ENCODE data around the gene E2F3. TPM values are rescaled to one million over a fixed set of nuclear protein-coding genes. Genes with fewer than 3 reads are reported as not detected.

E2F3 gene
- total RNA-seq, result 10 to 100 TPM; 38.2 TPM
- 26.8 TPM for polyA plus RNA-seq (2013, experiment 1 of 2)
- polyA plus RNA-seq (2013, experiment 2 of 2), result 26.3 TPM
- long read RNA-seq, experiment 1, partial matches to known transcripts, result 17 of 19 reads
- long read RNA-seq, experiment 1, other reads (novel, unspliced or antisense), result 2 of 19 reads
- long read RNA-seq, experiment 2, full-length matches to known transcripts, result 1 of 42 reads
- long read RNA-seq, experiment 2, partial matches to known transcripts, result 4 of 42 reads
- long read RNA-seq, experiment 2, other reads (novel, unspliced or antisense), result 37 of 42 reads
- long read RNA-seq, experiment 3, full-length matches to known transcripts, result 7 of 51 reads
- long read RNA-seq, experiment 3, partial matches to known transcripts, result 11 of 51 reads
- long read RNA-seq, experiment 3, other reads (novel, unspliced or antisense), result 33 of 51 reads
- long read RNA-seq, experiment 4, partial matches to known transcripts, result 0 of 6 reads
- long read RNA-seq, experiment 4, other reads (novel, unspliced or antisense), result 6 of 6 reads

DNA sequence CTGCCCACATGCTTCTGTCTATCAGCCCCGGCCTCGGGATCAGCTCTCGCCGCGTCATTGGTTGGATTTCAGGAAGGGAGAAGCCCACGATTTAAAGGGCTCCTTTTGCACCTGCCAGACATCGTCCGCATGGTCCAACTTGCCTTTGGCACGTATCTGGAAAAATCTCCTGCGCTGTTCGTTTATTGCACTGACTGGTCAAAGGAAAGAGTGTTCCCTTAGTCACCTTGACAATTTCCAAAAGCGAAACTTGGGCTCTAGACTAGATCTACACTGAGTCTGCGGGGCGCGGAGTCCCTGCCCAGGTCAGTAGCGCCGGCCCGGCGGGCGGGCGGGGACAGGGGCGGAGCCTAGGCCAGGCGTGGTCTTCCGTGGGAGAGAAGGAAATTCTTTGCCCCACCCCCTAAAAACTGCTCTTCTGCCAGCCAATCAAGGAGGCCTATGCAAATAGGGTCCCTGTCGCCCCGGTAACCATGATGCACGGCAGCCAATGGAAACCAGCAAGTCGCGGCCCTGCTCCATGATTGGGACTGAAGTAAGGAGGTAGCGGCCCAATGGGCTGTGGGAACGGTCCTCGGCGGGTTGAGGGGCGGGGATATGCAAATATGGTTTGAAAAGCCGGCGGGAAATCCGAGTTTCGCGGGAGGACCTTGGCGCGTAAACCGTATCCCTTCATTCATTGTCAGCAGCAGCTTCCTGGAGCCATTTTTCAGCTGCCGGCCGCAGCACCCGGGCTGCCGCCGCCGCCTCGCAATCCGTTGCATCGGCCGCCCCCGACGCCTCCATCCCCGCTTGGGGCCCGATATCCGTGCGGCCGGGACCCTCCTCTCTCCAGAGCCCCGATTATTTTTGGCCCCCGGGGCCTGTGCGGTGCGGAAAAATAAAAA is at the start of gene E2F3:
Gene E2F3 (plus strand): TSS at position 675 of the 887 bp plus-strand sequence. CDS start 354 bp downstream, outside the sequence.
- H3K4me1 Mint-ChIP-seq, result peaks cover 10% of the 10 kb centered on the region
- H3K9ac ChIP-seq (ENCODE audit: extremely low read depth, low read length, poor library complexity, severe bottlenecking), result peak within 1 kb of the TSS; percentile 88
- H3K4me3 Mint-ChIP-seq, result peak within 1 kb of the TSS; percentile 89
- DNase-seq, result peak; percentile 100
- H3K9me3 ChIP-seq (ENCODE audit: control insufficient read depth, low read length), result peaks cover 9% of the 10 kb centered on the region
- H3K27ac ChIP-seq (ENCODE audit: low read depth, low read length), result peak within 1 kb of the TSS; percentile 97
- H3K36me3 Mint-ChIP-seq (ENCODE audit: low read depth), result peaks cover 11% of the 10 kb centered on the region
- H3K36me3 ChIP-seq (ENCODE audit: control insufficient read depth, insufficient read depth, low read length), result peaks cover 8% of the 10 kb centered on the region
- H3K27ac Mint-ChIP-seq, result peak within 1 kb of the TSS; percentile 96
- no peaks in the 10 kb centered on the region for H3K4me1 ChIP-seq (ENCODE audit: control insufficient read depth, insufficient read depth, low read length)
- H3K27me3 Mint-ChIP-seq (ENCODE audit: insufficient read depth), result peaks cover 8% of the 10 kb centered on the region
- H3K27me3 ChIP-seq (ENCODE audit: control insufficient read depth, insufficient read depth, low read length, poor library complexity, severe bottlenecking), result no peaks in the 10 kb centered on the region
- TF ChIP-seq, protein P1, sequence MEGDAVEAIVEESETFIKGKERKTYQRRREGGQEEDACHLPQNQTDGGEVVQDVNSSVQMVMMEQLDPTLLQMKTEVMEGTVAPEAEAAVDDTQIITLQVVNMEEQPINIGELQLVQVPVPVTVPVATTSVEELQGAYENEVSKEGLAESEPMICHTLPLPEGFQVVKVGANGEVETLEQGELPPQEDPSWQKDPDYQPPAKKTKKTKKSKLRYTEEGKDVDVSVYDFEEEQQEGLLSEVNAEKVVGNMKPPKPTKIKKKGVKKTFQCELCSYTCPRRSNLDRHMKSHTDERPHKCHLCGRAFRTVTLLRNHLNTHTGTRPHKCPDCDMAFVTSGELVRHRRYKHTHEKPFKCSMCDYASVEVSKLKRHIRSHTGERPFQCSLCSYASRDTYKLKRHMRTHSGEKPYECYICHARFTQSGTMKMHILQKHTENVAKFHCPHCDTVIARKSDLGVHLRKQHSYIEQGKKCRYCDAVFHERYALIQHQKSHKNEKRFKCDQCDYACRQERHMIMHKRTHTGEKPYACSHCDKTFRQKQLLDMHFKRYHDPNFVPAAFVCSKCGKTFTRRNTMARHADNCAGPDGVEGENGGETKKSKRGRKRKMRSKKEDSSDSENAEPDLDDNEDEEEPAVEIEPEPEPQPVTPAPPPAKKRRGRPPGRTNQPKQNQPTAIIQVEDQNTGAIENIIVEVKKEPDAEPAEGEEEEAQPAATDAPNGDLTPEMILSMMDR (conservative IDR thresholded peaks at IDR 0.05), result no peak
- H3K4me3 ChIP-seq (ENCODE audit: low read length), result peak within 1 kb of the TSS; percentile 99
- WGBS, 2 experiments (ENCODE audit: insufficient coverage in 1 of 2, insufficient read length in 1 of 2), result 0 to 1% methylated on average over 26 to 63 of the region's 63 CpGs
- peaks cover 4% of the 10 kb centered on the region for H3K9me3 Mint-ChIP-seq

DNA sequence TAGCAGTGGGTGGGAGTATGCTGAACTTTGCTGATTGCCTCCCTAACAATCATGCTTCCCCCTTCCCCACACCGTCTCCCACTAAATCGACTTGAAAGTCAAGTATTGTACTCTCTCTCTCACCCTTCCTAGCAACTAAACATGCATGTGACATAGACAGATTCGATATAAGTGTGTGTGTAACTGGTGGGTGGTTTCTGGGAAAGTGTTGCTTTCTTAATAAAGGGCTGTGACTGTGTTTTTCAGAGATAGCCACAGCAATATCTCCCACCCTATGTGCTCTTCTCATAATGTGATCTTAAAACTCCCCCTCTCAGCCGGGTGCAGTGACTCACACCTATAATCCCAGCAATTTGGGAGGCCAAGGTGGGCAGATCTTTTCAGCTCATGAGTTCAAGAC is 49.3 kb upstream of the E2F3 start:
- WGBS, 2 experiments (ENCODE audit: insufficient coverage in 1 of 2, insufficient read length in 1 of 2), result 84% methylated on average over 4 of the region's 4 CpGs; no CpG with 5 or more reads in 1 of the 2 experiments
- H3K36me3 Mint-ChIP-seq (ENCODE audit: low read depth), result peaks cover 2% of the 10 kb centered on the region
- Histone ChIP-seq H3K27me3 (ENCODE audit: control insufficient read depth, insufficient read depth, low read length, poor library complexity, severe bottlenecking) (no peaks in the 10 kb centered on the region), H3K36me3 (ENCODE audit: control insufficient read depth, insufficient read depth, low read length) (no peaks in the 10 kb centered on the region), H3K4me3 (ENCODE audit: low read length) (no peak overlapping the region), H3K9me3 (ENCODE audit: control insufficient read depth, low read length) (peaks cover 8% of the 10 kb centered on the region), H3K27ac (ENCODE audit: low read depth, low read length) (no peak overlapping the region), H3K4me1 (ENCODE audit: control insufficient read depth, insufficient read depth, low read length) (peaks cover 8% of the 10 kb centered on the region), H3K9ac (ENCODE audit: extremely low read depth, low read length, poor library complexity, severe bottlenecking) (no peak overlapping the region)
- peaks cover 10% of the 10 kb centered on the region for H3K9me3 Mint-ChIP-seq
- peaks cover 12% of the 10 kb centered on the region for H3K4me1 Mint-ChIP-seq
- DNase-seq, result peak; percentile 36
- TF ChIP-seq, protein P1 (conservative IDR thresholded peaks at IDR 0.05), result no peak
- H3K27ac Mint-ChIP-seq, result no peak overlapping the region
- H3K27me3 Mint-ChIP-seq (ENCODE audit: insufficient read depth), result peaks cover 2% of the 10 kb centered on the region
- H3K4me3 Mint-ChIP-seq, result no peak overlapping the region

DNA sequence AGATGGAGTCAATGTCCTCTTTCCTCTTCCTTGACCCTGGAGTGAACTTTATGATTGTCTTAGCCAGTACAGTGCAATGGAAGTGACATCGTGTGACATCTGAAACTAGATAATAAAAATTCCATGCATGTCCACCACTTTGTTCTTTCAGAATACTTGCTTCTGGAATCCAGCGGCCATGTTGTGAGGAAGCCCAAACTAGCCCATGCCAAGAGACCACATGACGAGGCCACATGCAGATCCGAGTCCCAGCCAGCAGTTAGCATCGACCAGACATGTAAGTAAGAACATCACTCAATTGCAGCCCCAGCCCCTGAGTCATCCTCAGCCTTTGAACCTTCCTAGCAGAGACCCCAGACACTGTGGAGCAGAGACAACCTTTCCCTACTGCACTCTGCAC is 48.5 kb upstream of the E2F3 start:
- Histone ChIP-seq H3K9ac (ENCODE audit: extremely low read depth, low read length, poor library complexity, severe bottlenecking) (no peak overlapping the region), H3K4me1 (ENCODE audit: control insufficient read depth, insufficient read depth, low read length) (peaks cover 8% of the 10 kb centered on the region), H3K27ac (ENCODE audit: low read depth, low read length) (no peak overlapping the region), H3K27me3 (ENCODE audit: control insufficient read depth, insufficient read depth, low read length, poor library complexity, severe bottlenecking) (no peaks in the 10 kb centered on the region), H3K4me3 (ENCODE audit: low read length) (no peak overlapping the region), H3K36me3 (ENCODE audit: control insufficient read depth, insufficient read depth, low read length) (no peaks in the 10 kb centered on the region), H3K9me3 (ENCODE audit: control insufficient read depth, low read length) (peaks cover 8% of the 10 kb centered on the region)
- WGBS, 2 experiments (ENCODE audit: insufficient coverage in 1 of 2, insufficient read length in 1 of 2), result 94 to 95% methylated on average over 2 to 5 of the region's 5 CpGs
- peaks cover 10% of the 10 kb centered on the region for H3K9me3 Mint-ChIP-seq
- H3K36me3 Mint-ChIP-seq (ENCODE audit: low read depth), result peaks cover 2% of the 10 kb centered on the region
- no peak overlapping the region for H3K4me3 Mint-ChIP-seq
- H3K4me1 Mint-ChIP-seq, result peaks cover 12% of the 10 kb centered on the region
- peaks cover 5% of the 10 kb centered on the region for H3K27me3 Mint-ChIP-seq (ENCODE audit: insufficient read depth)
- DNase-seq, result peak; percentile 36
- TF ChIP-seq, protein P1 (conservative IDR thresholded peaks at IDR 0.05), result no peak
- H3K27ac Mint-ChIP-seq, result no peak overlapping the region
